Heart left ventricle (tissue), 16 donors: Measurements from ENCODE around the gene PRKAR1B. TPM values are rescaled to one million over a fixed set of nuclear protein-coding genes. Genes with fewer than 3 reads are reported as not detected.

Experiments
- ATAC-seq, 4 donors: fragments of 200-7000 bp; cut with Tn5 transposase; one replicate each; pipeline ENCODE4 v1.9.1; 2020 to 2022; ENCODE audit warnings: moderate library complexity in 4 of 4, mild to moderate bottlenecking in 3 of 4, moderate number of reproducible peaks in 1 of 4
- DNase-seq, 5 donors: peaks; one replicate each; pipeline ENCODE4 v3.0.0-alpha.2; 2020
- H3K27ac ChIP-seq, 12 donors: fragments of 200-600 bp; sonication (generic) in 4 of 12; one replicate each; pipeline versions ENCODE4 v1.5.0 to v1.8.0; 2016 to 2022; ENCODE audit warnings: mild to moderate bottlenecking in 2 of 12
- H3K27me3 ChIP-seq, 9 donors: fragments of 200-600 bp; sonication (generic) in 2 of 9; one replicate each; pipeline versions ENCODE4 v1.5.1 to v1.8.0; 2016 to 2022; ENCODE audit warnings: mild to moderate bottlenecking in 3 of 9
- H3K36me3 ChIP-seq, 9 donors: fragments of 200-600 bp; sonication (generic) in 2 of 9; one replicate each; pipeline versions ENCODE4 v1.5.0 to v1.8.0; 2018 to 2022; ENCODE audit warnings: mild to moderate bottlenecking in 2 of 9
- H3K4me1 ChIP-seq, 12 donors: fragments of 200-600 bp; sonication (generic) in 4 of 12; one replicate each; pipeline versions ENCODE4 v1.5.0 to v1.8.0; 2016 to 2022; ENCODE audit warnings: mild to moderate bottlenecking in 3 of 12
- H3K4me3 ChIP-seq, 12 donors: fragments of 200-600 bp; sonication (generic) in 4 of 12; one replicate each; pipeline versions ENCODE4 v1.5.0 to v1.8.0; 2017 to 2022; ENCODE audit warnings: mild to moderate bottlenecking in 9 of 12, moderate library complexity in 4 of 12
- H3K9me3 ChIP-seq, 12 donors: fragments of 200-600 bp; sonication (generic) in 4 of 12; one replicate each; pipeline versions ENCODE4 v1.5.0 to v1.8.0; 2016 to 2022; ENCODE audit warnings: mild to moderate bottlenecking in 1 of 12
- POLR2A ChIP-seq, 2 donors: fragments of 450-650 bp; IDR thresholded peaks; one replicate each; pipeline ENCODE4 v1.6.1; 2017; ENCODE audit warnings: antibody characterized with exemption in 2 of 2, mild to moderate bottlenecking in 2 of 2, moderate library complexity in 2 of 2
- WGBS, 4 donors: extraction: QIAGEN DNeasy Blood & Tissue Kit in 2 of 4; methylation state at CpG; one replicate each; pipeline versions ENCODE4 v1.1.5 to v1.1.7; 2013 to 2018; 5-methylcytosine and 5-hydroxymethylcytosine counted together
- intact Hi-C, 10 donors: fragments of 100-400 bp; cut with DNase I; formaldehyde crosslinking; loops; one replicate each; pipeline versions ENCODE4 v1.11.1 to v1.14.2; 2022
- polyA plus RNA-seq, 2 donors: library from polyadenylated mRNA; stranded (reverse); fragments of 200-250 nt; gene quantifications; one replicate each; pipeline ENCODE4 v1.2.3, GENCODE V29; 2013
- total RNA-seq, 9 donors: library from RNA; depleted of rRNA in 2 of 9; stranded (reverse); fragments of >200 nt in 2 of 9; fragmentation: NEBNext Ultra II Directional in 3 of 9; extraction: Animal tissue kit (Norgen Biotek cat#: 25700) in 3 of 9; gene quantifications; one replicate each; pipeline versions ENCODE4 v1.1.0 to v1.2.4, GENCODE V29; 2016 to 2023
- TF ChIP-seq, protein P1 (sequence below), 12 donors: fragments of 200-600 bp; sonication (generic) in 4 of 12; IDR thresholded peaks; one replicate each; pipeline versions ENCODE4 v1.5.0 to v1.8.0; 2018 to 2022; ENCODE audit warnings: antibody characterized with exemption in 12 of 12, mild to moderate bottlenecking in 5 of 12
- donor health status: ischemic (EF 13 %, LVEDD 7.1; RV severe dilation, severe dysfunction).
- donor health status: healthy with polysubstance abuse.
- donor health status: DM: no; HTN: yes; CAD: no.
- donor health status: DM: no; HTN: no; CAD: no.
- donor health status: ischemic (EF 25% LVEDD 6.9; RV normal size, moderate dysfunction).
- donor health status: ischemic (EF 25% LVEDD 5.7; RV mildly dilated, moderate dysfunction).
- donor health status: healthy.
- donor health status: DM: yes; HTN: yes; CAD: no.
- donor health status: ischemic (EF 35%, LVEDD 5.7; RV mildly dilated, moderate dysfunction).
- donor health status: nonischemic (EF 11% LVEDD 7.7; RV severe dilation, severe dysfunction).
- donor health status: DM: yes; HTN: yes; CAD: no.
- donor health status: PGD.
- donor health status: ischemic (EF 29% LVEDD 5.4; RV normal size, mild dysfunction).
- donor health status: nonischemic (EF 23%, LVEDD 6.1; RV moderate dilation, normal function).

The PRKAR1B gene
- total and polyA plus RNA-seq, 11 donors: 4.1 to 22.2 (median 17.9) TPM

DNA sequence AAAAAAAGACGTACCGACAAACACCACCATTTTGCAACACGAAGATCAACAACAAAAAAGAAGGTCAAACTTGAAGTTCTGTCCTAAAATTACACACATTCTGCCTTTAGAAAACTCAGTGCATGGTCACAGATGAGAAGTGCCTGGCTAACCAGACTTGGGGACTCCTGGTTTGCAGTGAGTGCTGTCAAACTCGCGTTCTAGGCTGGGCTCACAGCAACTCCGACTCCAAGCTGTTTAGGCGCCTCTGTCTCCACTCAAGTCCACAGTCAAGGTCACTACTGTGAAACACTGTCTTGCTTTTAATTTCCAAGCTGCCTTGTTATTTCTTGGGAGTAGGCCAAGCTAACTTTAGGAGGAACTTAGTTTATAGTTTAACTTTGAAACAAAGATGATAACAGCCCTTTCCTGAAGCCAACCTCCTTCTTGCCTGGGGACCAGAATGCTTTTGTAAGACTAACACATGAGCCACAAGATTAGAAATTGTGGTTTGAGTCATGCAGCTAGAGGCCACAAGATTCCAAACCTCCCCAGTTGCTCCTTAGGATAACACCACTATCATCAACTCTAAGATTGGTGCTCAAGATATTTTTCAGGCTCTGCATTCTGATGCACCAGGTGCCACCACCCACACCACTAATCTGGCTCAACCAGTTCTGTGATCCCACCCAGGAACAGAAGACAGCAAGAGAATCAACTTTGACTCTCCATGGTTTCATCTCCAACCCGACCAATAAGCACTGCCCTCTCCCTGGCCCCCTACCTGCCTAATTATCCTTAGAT is 1.7 kb downstream of the PRKAR1B start:
- peaks cover 0 to 27% (median 14%) of the 10 kb centered on the region in 12 donors for H3K4me1 ChIP-seq
- H3K9me3 ChIP-seq: peaks cover 0 to 8% (median 0%) of the 10 kb centered on the region in 12 donors
- intact Hi-C loops: loop anchor here in 5 of 10 donors (5.0 to 10.0 kb wide), 6 partner anchors 58 to 208 kb away; partner anchors contain the start of gene PDGFA (in 1 of the 5)
- H3K36me3 ChIP-seq: peaks cover 0 to 12% (median 5%) of the 10 kb centered on the region in 9 donors
- no peak for ATAC-seq
- TF ChIP-seq, protein P1, sequence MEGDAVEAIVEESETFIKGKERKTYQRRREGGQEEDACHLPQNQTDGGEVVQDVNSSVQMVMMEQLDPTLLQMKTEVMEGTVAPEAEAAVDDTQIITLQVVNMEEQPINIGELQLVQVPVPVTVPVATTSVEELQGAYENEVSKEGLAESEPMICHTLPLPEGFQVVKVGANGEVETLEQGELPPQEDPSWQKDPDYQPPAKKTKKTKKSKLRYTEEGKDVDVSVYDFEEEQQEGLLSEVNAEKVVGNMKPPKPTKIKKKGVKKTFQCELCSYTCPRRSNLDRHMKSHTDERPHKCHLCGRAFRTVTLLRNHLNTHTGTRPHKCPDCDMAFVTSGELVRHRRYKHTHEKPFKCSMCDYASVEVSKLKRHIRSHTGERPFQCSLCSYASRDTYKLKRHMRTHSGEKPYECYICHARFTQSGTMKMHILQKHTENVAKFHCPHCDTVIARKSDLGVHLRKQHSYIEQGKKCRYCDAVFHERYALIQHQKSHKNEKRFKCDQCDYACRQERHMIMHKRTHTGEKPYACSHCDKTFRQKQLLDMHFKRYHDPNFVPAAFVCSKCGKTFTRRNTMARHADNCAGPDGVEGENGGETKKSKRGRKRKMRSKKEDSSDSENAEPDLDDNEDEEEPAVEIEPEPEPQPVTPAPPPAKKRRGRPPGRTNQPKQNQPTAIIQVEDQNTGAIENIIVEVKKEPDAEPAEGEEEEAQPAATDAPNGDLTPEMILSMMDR (IDR thresholded peaks at IDR 0.05): no peak
- DNase-seq: no peak
- H3K27me3 ChIP-seq: no peaks in the 10 kb centered on the region
- no peak overlapping the region for H3K27ac ChIP-seq
- H3K4me3 ChIP-seq: peak overlapping the region in 5 of 12 donors; percentile 71 to 95 (median 78)
- 91 to 94% (median 94%) methylated on average over 8 of the region's 8 CpGs for WGBS, 4 donors

DNA sequence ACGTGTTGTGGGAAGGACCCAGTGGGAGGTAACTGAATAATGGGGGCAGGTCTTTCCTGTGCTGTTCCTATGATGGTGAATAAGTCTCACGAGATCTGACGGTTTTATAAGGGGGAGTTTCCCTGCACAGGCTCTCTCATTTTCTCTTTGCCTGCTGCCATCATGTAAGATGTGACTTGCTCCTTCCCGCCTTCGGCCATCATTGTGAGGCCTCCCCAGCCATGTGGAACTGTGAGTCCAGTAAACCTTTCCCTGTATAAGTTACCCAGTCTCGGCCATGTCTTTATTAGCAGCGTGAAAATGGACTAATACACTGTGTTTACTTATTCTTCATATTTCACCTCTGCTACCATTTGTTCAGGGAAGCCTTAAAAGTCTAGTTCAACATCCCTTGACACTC is 2.8 kb downstream of the PRKAR1B start:
- DNase-seq: no peak
- H3K27ac ChIP-seq: no peak overlapping the region
- 86 to 94% (median 93%) methylated on average over 7 of the region's 7 CpGs for WGBS, 4 donors
- no peak overlapping the region for H3K4me3 ChIP-seq
- no peaks in the 10 kb centered on the region for H3K27me3 ChIP-seq
- H3K36me3 ChIP-seq: peaks cover 0 to 2% (median 0%) of the 10 kb centered on the region in 9 donors
- peaks cover 0 to 8% (median 0%) of the 10 kb centered on the region in 12 donors for H3K9me3 ChIP-seq
- intact Hi-C loops: loop anchor here in 1 of 10 donors (10.0 kb wide), 1 partner anchor 59 kb away; no protein-coding TSS in a partner anchor
- TF ChIP-seq, protein P1 (IDR thresholded peaks at IDR 0.05): no peak
- no peak for TF ChIP-seq POLR2A (IDR thresholded peaks at IDR 0.05)
- peaks cover 0 to 22% (median 14%) of the 10 kb centered on the region in 12 donors for H3K4me1 ChIP-seq
- no peak for ATAC-seq

DNA sequence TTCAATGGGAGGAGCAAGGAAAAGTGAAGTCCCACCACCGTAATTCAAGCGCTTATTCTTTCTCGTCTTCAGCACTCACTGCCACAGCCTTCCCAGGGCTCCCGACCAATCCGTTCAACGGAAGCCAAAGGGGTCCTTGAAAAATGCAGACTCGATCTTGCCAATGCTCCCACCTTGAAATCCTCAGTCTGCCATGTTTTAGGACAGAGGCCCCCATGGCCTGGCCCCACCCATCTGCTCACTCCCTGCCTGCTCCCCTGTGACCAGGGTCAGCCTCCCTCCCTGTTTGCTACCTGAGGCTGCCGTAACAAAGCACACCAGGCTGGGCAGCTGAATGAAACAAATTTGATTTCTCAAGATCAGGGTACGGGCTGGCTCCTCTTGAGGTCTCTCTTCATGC is 3.5 kb downstream of the PRKAR1B start:
- peaks cover 0 to 8% (median 0%) of the 10 kb centered on the region in 12 donors for H3K9me3 ChIP-seq
- H3K4me3 ChIP-seq: no peak overlapping the region
- DNase-seq (peak in 1 of 5 donors; percentile 12), ATAC-seq (no peak)
- no peaks in the 10 kb centered on the region for H3K27me3 ChIP-seq
- no peaks in the 10 kb centered on the region for H3K36me3 ChIP-seq
- intact Hi-C loops: loop anchor here in 1 of 10 donors (10.0 kb wide), 1 partner anchor 59 kb away; no protein-coding TSS in a partner anchor
- H3K27ac ChIP-seq: no peak overlapping the region
- no peak for TF ChIP-seq POLR2A (IDR thresholded peaks at IDR 0.05)
- TF ChIP-seq, protein P1 (IDR thresholded peaks at IDR 0.05): no peak
- peaks cover 0 to 22% (median 13%) of the 10 kb centered on the region in 12 donors for H3K4me1 ChIP-seq
- 91 to 97% (median 93%) methylated on average over 9 of the region's 9 CpGs for WGBS, 4 donors

DNA sequence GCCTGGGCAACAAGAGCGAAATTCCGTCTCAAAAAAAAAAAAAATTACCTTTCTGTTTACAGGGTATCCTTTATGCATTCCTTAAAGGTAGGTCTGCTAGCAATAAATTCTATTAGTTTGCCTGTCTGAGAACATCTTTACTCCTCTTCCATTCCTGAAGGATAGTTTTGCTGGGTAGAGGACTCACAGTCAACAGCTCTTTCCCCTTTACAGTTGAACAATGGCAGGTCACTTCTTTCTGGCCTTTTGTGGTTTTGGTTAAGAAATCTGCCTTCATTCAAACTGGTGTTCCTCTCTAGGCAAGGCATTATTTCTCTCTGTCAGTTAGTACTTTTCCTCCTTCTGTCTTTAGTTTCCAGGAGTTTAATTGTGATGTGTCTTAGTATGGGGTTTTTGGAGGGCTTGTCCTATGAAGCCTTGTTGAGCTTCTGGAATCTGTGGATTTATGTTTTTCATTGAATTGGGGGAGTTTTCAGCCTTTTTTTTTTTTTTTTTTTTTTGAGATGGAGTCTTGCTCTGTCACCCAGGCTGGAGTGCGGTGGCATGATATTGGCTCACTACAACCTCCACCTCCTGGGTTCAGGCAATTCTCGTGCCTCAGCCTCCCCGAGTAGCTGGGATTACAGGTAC is 5.3 kb downstream of the PRKAR1B start:
- no peak for DNase-seq
- 94 to 98% (median 96%) methylated on average over 5 of the region's 5 CpGs for WGBS, 4 donors
- no peak overlapping the region for H3K27ac ChIP-seq
- intact Hi-C loops: loop anchor here in 1 of 10 donors (10.0 kb wide), 1 partner anchor 57 kb away; no protein-coding TSS in a partner anchor
- TF ChIP-seq, protein P1 (IDR thresholded peaks at IDR 0.05): no peak
- no peak for TF ChIP-seq POLR2A (IDR thresholded peaks at IDR 0.05)
- peaks cover 0 to 11% (median 7%) of the 10 kb centered on the region in 12 donors for H3K4me1 ChIP-seq
- peaks cover 0 to 12% (median 0%) of the 10 kb centered on the region in 12 donors for H3K9me3 ChIP-seq
- H3K36me3 ChIP-seq: no peaks in the 10 kb centered on the region
- H3K4me3 ChIP-seq: no peak overlapping the region
- H3K27me3 ChIP-seq: no peaks in the 10 kb centered on the region
- no peak for ATAC-seq
